PFSK-1 (cell line): ENCODE results near the gene RASIP1.

Experiments used
- SIN3A ChIP-seq: IDR thresholded peaks from 2 replicates; pipeline ENCODE4 v1.6.1; 2012; ENCODE audit warnings: mild to moderate bottlenecking, low read length, moderate library complexity, borderline replicate concordance; ENCODE audit not compliant: insufficient read depth
- TAF1 ChIP-seq: IDR thresholded peaks from 2 replicates; pipeline ENCODE4 v1.6.1; 2012; ENCODE audit warnings: low read length, control low read depth, borderline replicate concordance; ENCODE audit not compliant: insufficient read depth
- TF ChIP-seq, protein P1 (sequence below), 2 experiments: IDR thresholded peaks; 2 replicates each; pipeline versions ENCODE4 v1.6.1 to v1.8.0; 2011 to 2012; ENCODE audit warnings: low read depth in 2 of 2, low read length in 2 of 2, control low read depth in 1 of 2, inconsistent platforms in 1 of 2, mild to moderate bottlenecking in 1 of 2, moderate library complexity in 1 of 2; ENCODE audit not compliant: insufficient read depth in 1 of 2

DNA sequence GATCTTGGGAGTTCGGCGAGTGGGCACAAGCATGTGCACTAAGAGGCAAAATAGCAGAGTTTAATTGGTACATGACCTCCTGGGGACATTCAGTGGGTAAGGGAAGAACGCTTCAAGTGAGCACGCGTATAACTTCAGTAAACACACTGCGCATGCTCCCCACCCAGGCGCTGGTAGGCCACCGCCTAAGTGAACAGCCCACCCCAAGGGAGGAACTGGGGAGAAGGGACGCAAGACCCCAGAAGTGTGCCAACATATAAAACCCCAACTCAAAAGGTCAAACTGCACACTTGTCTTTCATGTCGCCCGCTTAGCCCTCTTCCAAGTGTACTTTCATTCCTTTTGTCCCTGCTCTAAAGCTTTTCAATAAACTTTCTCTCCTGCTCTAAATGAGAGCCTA is 57.1 kb downstream of the RASIP1 start:
- TF ChIP-seq SIN3A, result no peak
- TF ChIP-seq TAF1, result no peak
- TF ChIP-seq, protein P1, sequence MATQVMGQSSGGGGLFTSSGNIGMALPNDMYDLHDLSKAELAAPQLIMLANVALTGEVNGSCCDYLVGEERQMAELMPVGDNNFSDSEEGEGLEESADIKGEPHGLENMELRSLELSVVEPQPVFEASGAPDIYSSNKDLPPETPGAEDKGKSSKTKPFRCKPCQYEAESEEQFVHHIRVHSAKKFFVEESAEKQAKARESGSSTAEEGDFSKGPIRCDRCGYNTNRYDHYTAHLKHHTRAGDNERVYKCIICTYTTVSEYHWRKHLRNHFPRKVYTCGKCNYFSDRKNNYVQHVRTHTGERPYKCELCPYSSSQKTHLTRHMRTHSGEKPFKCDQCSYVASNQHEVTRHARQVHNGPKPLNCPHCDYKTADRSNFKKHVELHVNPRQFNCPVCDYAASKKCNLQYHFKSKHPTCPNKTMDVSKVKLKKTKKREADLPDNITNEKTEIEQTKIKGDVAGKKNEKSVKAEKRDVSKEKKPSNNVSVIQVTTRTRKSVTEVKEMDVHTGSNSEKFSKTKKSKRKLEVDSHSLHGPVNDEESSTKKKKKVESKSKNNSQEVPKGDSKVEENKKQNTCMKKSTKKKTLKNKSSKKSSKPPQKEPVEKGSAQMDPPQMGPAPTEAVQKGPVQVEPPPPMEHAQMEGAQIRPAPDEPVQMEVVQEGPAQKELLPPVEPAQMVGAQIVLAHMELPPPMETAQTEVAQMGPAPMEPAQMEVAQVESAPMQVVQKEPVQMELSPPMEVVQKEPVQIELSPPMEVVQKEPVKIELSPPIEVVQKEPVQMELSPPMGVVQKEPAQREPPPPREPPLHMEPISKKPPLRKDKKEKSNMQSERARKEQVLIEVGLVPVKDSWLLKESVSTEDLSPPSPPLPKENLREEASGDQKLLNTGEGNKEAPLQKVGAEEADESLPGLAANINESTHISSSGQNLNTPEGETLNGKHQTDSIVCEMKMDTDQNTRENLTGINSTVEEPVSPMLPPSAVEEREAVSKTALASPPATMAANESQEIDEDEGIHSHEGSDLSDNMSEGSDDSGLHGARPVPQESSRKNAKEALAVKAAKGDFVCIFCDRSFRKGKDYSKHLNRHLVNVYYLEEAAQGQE (IDR thresholded peaks at IDR 0.05; ENCODE audit: insufficient read depth in 1 of 2, low read depth in 2 of 2, low read length in 2 of 2), result no peak
